ENCODE results near the gene CERS3. TPM values are rescaled to one million over a fixed set of nuclear protein-coding genes. Genes with fewer than 3 reads are reported as not detected.

Gene CERS3
- polyA plus RNA-seq, 3 donors, result 0.04 TPM; not detected in 2

DNA sequence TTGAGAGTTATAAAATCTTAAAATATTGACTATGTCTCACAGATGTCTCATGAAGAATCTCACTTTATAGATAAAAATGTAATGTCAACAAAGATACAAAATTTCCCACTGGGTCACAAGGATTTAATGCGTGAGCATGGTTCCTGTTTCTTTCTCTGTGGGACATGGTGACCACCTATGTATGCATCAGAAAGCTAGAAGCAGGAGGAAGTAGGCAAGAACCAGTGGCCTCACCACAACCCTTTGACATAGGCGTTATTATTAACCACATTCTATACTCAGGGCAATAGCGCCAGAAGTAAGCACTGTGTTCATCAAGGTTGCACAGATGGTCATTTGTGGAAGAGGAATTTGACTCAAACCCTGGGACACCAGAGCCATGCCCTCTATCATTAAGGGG is 175.3 kb downstream of the CERS3 start:
- Mint-ChIP-seq H3K36me3 (peaks cover 0 to 5% of the 10 kb centered on the region in 2 donors), H3K4me3 (no peak overlapping the region), H3K9me3 (peaks cover 0 to 18% (median 7%) of the 10 kb centered on the region in 7 donors), H3K4me1 (peaks cover 19% of the 10 kb centered on the region), H3K27ac (no peak overlapping the region), H3K27me3 (ENCODE audit: low read depth in 3 of 3) (peaks cover 22 to 27% (median 25%) of the 10 kb centered on the region in 3 donors)
- WGBS (ENCODE audit: insufficient coverage), result no CpG with 5 or more reads among the region's 3 CpGs
- TF ChIP-seq, protein P1, sequence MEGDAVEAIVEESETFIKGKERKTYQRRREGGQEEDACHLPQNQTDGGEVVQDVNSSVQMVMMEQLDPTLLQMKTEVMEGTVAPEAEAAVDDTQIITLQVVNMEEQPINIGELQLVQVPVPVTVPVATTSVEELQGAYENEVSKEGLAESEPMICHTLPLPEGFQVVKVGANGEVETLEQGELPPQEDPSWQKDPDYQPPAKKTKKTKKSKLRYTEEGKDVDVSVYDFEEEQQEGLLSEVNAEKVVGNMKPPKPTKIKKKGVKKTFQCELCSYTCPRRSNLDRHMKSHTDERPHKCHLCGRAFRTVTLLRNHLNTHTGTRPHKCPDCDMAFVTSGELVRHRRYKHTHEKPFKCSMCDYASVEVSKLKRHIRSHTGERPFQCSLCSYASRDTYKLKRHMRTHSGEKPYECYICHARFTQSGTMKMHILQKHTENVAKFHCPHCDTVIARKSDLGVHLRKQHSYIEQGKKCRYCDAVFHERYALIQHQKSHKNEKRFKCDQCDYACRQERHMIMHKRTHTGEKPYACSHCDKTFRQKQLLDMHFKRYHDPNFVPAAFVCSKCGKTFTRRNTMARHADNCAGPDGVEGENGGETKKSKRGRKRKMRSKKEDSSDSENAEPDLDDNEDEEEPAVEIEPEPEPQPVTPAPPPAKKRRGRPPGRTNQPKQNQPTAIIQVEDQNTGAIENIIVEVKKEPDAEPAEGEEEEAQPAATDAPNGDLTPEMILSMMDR (IDR thresholded peaks at IDR 0.05), result no peak
- no peaks in the 10 kb centered on the region for H3K36me3 ChIP-seq (replicated peaks in 1 of 2; ENCODE audit: control insufficient read depth in 1 of 2, insufficient read depth in 2 of 2, low read length in 2 of 2)
- intact Hi-C loops (cut with micrococcal nuclease), result loop anchor here in 1 of 2 donors (5.0 to 10.0 kb wide), 2 partner anchors 369 to 439 kb away; no protein-coding TSS in a partner anchor
- H3K27me3 ChIP-seq (ENCODE audit: control insufficient read depth in 2 of 2, insufficient read depth in 2 of 2, low read length in 2 of 2), result peaks cover 0 to 21% of the 10 kb centered on the region in 2 donors
- H3K4me2 ChIP-seq (replicated peaks; ENCODE audit: extremely low read depth, low read length, poor library complexity, severe bottlenecking), result no peak overlapping the region
- no peak overlapping the region for H2AFZ ChIP-seq (ENCODE audit: insufficient read depth, low read depth, low read length, poor library complexity, severe bottlenecking)
- peak; percentile 42 to 84 (median 48) for DNase-seq
- H3K79me2 ChIP-seq (ENCODE audit: insufficient read depth, low read length), result no peaks in the 10 kb centered on the region
- no peak overlapping the region for H3K27ac ChIP-seq (ENCODE audit: low read depth in 1 of 2, low read length in 2 of 2)
- peaks cover 0 to 6% of the 10 kb centered on the region in 2 donors for H3K9me3 ChIP-seq (replicated peaks in 1 of 2; ENCODE audit: control insufficient read depth in 1 of 2, insufficient read depth in 1 of 2, low read length in 2 of 2)
- no peaks in the 10 kb centered on the region for H4K20me1 ChIP-seq (ENCODE audit: insufficient read depth, low read length)
- no peak overlapping the region for H3K4me3 ChIP-seq (replicated peaks in 1 of 3; ENCODE audit: low read depth in 2 of 3, low read length in 3 of 3)
- H3K9ac ChIP-seq (ENCODE audit: insufficient read depth, low read length, poor library complexity, severe bottlenecking), result no peak overlapping the region
- peaks cover 23 to 24% of the 10 kb centered on the region in 2 donors for H3K4me1 ChIP-seq (ENCODE audit: control insufficient read depth in 1 of 2, insufficient read depth in 2 of 2, low read length in 2 of 2)

DNA sequence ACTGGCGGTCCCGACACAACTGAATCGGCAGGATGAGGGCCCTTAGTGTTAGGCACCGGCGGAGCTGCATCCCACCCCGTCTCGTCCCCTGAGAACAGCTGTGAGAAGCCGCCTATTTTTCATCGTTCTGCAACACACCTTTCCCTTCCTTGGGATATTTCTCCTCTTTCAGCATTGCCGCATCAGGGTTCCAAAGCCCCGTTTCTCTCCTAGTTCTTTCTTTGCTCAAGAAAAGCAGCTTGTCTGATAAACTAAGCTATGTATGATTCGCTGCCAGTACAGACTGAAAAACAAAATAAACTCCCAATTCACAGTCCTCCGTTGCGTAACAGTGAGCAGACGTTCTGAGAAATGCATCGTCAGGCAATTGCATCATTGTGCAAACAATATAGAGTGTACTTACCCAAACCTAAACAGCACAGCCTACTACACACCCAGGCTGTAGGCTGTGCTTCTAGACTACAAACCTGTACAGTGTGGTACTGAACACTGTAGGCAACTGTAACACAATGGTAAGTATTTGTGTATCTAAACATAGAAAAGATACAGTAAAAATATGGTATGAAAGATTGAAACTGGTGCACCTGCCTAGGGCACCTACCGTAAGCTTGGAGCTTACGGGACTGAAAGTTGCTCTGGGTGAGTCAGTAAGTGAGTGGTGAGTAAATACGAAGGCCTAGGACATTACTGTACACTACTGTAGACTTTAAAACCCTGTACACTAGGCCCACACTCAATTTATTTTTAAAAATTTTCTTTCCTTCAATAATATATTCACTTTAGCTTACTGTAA is 178.1 kb downstream of the CERS3 start:
- H2AFZ ChIP-seq (ENCODE audit: insufficient read depth, low read depth, low read length, poor library complexity, severe bottlenecking), result peak overlapping the region; percentile 99
- H3K27ac ChIP-seq (ENCODE audit: low read depth in 1 of 2, low read length in 2 of 2), result peak overlapping the region; percentile 78 to 84
- peak overlapping the region; percentile 23 to 94 (median 82) for H3K4me3 ChIP-seq (replicated peaks in 1 of 3; ENCODE audit: low read depth in 2 of 3, low read length in 3 of 3)

More for the DNA sequence above, 178.1 kb downstream of the CERS3 start:
- Histone ChIP-seq H3K27me3 (ENCODE audit: control insufficient read depth in 2 of 2, insufficient read depth in 2 of 2, low read length in 2 of 2) (peaks cover 0 to 21% of the 10 kb centered on the region in 2 donors), H4K20me1 (ENCODE audit: insufficient read depth, low read length) (no peaks in the 10 kb centered on the region), H3K9me3 (replicated peaks in 1 of 2; ENCODE audit: control insufficient read depth in 1 of 2, insufficient read depth in 1 of 2, low read length in 2 of 2) (peaks cover 0 to 6% of the 10 kb centered on the region in 2 donors), H3K79me2 (ENCODE audit: insufficient read depth, low read length) (no peaks in the 10 kb centered on the region), H3K36me3 (replicated peaks in 1 of 2; ENCODE audit: control insufficient read depth in 1 of 2, insufficient read depth in 2 of 2, low read length in 2 of 2) (no peaks in the 10 kb centered on the region), H3K4me2 (replicated peaks; ENCODE audit: extremely low read depth, low read length, poor library complexity, severe bottlenecking) (peak overlapping the region; percentile 93), H3K4me1 (ENCODE audit: control insufficient read depth in 1 of 2, insufficient read depth in 2 of 2, low read length in 2 of 2) (peaks cover 23 to 24% of the 10 kb centered on the region in 2 donors), H3K9ac (ENCODE audit: insufficient read depth, low read length, poor library complexity, severe bottlenecking) (peak overlapping the region; percentile 80)
- peaks cover 19% of the 10 kb centered on the region for H3K4me1 Mint-ChIP-seq
- TF ChIP-seq, protein P1 (IDR thresholded peaks at IDR 0.05), result no peak
- H3K27ac Mint-ChIP-seq, result peak overlapping the region; percentile 94 to 97 (median 97)
- 35% methylated on average over 13 of the region's 19 CpGs for WGBS (ENCODE audit: insufficient coverage)
- peaks cover 0 to 12% (median 6%) of the 10 kb centered on the region in 7 donors for H3K9me3 Mint-ChIP-seq
- peak; percentile 82 to 89 (median 89) for DNase-seq
- peaks cover 0 to 5% of the 10 kb centered on the region in 2 donors for H3K36me3 Mint-ChIP-seq
- intact Hi-C loops (cut with micrococcal nuclease), result loop anchor here in 1 of 2 donors (5.0 to 10.0 kb wide), 2 partner anchors 372 to 436 kb away; no protein-coding TSS in a partner anchor
- peaks cover 5 to 20% (median 15%) of the 10 kb centered on the region in 3 donors for H3K27me3 Mint-ChIP-seq (ENCODE audit: low read depth in 3 of 3)
- H3K4me3 Mint-ChIP-seq, result peak overlapping the region; percentile 93 to 97

Small RNAs within 50 kb of the gene (small RNA-seq; reads per million reads assigned to genes)
- not detected for gene RNU6-181P (ENCODE audit: insufficient read length, low read depth)
- gene RNU6-322P (ENCODE audit: insufficient read length, low read depth), result not detected

Other genes starting within 250 kb of the CERS3 start
- gene ADAMTS17, start 187.0 kb downstream of the CERS3 start, polyA plus RNA-seq, result under 1 TPM in 2 of 3 donors, not detected in 1; 0.03 to 0.25 TPM
- gene LINS1, start 73.2 kb upstream of the CERS3 start, polyA plus RNA-seq, result 1 to 10 TPM; 4.2 to 8.8 (median 7.6) TPM
- 1 to 10 TPM; 5.3 to 9.8 (median 7.6) TPM for gene ASB7, start 73.6 kb upstream of the CERS3 start, polyA plus RNA-seq